HL-60 (cell line): ENCODE measurements around the gene PRDM16.

ENCODE experiments used
- DNase-seq, 2 experiments: peaks; one replicate each; pipeline ENCODE4 v3.0.0-alpha.2; 2010 to 2020; ENCODE audit warnings: low read depth in 1 of 2, low spot score in 1 of 2
- H3K27ac ChIP-seq: fragments of 250-450 bp; sonication (Bioruptor Pico); replicated peaks from 2 replicates; pipeline ENCODE4 v1.5.1; 2020; ENCODE audit warnings: mild to moderate bottlenecking, moderate library complexity
- H3K27me3 ChIP-seq: fragments of 250-450 bp; sonication (Bioruptor Pico); 2 replicates; pipeline ENCODE4 v1.5.1; 2021; ENCODE audit warnings: mild to moderate bottlenecking, moderate library complexity; ENCODE audit not compliant: insufficient read depth, poor library complexity, severe bottlenecking
- H3K4me3 ChIP-seq: replicated peaks from 2 replicates; pipeline ENCODE4 v1.5.1; 2011; ENCODE audit warnings: mild to moderate bottlenecking, control low read depth, low read length; ENCODE audit not compliant: insufficient read depth
- CTCF ChIP-seq: IDR thresholded peaks from one replicate; pipeline ENCODE4 v1.5.1; 2011; ENCODE audit warnings: low read length, control low read depth, inconsistent platforms; ENCODE audit not compliant: insufficient read depth
- GABPA ChIP-seq: IDR thresholded peaks from 2 replicates; pipeline ENCODE4 v1.6.1; 2012; ENCODE audit warnings: low read depth
- POLR2AphosphoS5 ChIP-seq: IDR thresholded peaks from 2 replicates; pipeline ENCODE4 v1.6.1; 2012; ENCODE audit warnings: low read depth
- SPI1 ChIP-seq: IDR thresholded peaks from 2 replicates; pipeline ENCODE4 v1.6.1; 2012; ENCODE audit warnings: low read depth, mild to moderate bottlenecking, borderline replicate concordance
- TF ChIP-seq, protein P1 (sequence below): IDR thresholded peaks from 2 replicates; pipeline ENCODE4 v1.6.1; 2012; ENCODE audit warnings: low read depth; ENCODE audit not compliant: insufficient replicate concordance

The PRDM16 gene

GRCh38 chr1:3453891-3454810 lies 385.1 kb downstream of the PRDM16 start, which contains the start of gene ARHGEF16:
ARHGEF16 (plus strand) TSS chr1:3454665; CDS start chr1:3463085, 8,420 bp downstream.
- H3K27me3 ChIP-seq, result peaks cover 31% of the 10 kb centered on the region
- peak within 1 kb of the TSS; percentile 15; the same call in 1 of the 2 replicates for H3K4me3 ChIP-seq
- no peak for TF ChIP-seq SPI1
- DNase-seq, result peak; percentile 12 to 23
- no peak within 1 kb of the TSS for H3K27ac ChIP-seq

DNA sequence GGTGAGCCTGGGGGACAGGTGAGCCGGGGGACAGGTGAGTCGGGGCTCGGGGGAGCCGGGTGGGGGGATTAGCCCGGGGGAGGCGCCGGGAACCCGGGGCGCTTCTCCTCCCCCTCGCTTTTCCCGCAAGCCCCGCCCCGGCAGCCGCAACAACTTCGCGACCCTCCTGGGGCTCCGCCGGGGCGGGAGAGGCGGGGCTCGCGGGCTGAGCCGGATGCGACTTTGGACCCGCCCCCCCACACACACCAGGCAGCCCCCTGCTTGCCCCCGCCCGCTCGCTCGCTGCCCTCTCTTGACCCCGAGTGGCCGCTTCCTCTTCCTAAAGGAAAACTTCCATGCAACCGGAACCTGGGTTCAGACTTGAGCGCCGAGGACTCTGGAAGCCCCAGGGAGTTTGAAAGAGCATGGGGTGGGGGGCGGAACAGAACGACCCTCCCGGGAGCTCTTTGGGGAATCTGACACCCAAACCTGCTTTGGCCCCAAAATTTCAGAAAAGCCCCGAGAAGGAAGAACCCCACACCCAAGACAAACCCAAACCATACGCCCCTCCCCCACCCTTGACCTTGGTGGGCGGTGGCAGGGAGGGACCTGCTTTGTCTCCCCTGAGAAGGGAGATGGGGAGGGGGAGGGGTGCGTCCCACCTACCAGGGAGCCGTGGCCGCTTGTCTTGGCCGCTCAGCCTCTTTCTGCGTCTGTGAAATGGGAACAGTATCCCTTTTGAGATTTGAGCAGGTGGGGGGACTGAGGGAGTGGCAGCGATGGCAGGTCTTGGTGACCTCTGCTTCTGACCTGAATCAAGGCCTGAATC lies 386.0 kb downstream of the PRDM16 start:
- Histone ChIP-seq H3K4me3 (peak overlapping the region; percentile 15; the same call in 1 of the 2 replicates), H3K27me3 (peaks cover 31% of the 10 kb centered on the region), H3K27ac (no peak overlapping the region)
- TF ChIP-seq GABPA, result no peak
- TF ChIP-seq SPI1, result no peak
- TF ChIP-seq CTCF, result no peak
- TF ChIP-seq POLR2AphosphoS5, result no peak
- TF ChIP-seq, protein P1, sequence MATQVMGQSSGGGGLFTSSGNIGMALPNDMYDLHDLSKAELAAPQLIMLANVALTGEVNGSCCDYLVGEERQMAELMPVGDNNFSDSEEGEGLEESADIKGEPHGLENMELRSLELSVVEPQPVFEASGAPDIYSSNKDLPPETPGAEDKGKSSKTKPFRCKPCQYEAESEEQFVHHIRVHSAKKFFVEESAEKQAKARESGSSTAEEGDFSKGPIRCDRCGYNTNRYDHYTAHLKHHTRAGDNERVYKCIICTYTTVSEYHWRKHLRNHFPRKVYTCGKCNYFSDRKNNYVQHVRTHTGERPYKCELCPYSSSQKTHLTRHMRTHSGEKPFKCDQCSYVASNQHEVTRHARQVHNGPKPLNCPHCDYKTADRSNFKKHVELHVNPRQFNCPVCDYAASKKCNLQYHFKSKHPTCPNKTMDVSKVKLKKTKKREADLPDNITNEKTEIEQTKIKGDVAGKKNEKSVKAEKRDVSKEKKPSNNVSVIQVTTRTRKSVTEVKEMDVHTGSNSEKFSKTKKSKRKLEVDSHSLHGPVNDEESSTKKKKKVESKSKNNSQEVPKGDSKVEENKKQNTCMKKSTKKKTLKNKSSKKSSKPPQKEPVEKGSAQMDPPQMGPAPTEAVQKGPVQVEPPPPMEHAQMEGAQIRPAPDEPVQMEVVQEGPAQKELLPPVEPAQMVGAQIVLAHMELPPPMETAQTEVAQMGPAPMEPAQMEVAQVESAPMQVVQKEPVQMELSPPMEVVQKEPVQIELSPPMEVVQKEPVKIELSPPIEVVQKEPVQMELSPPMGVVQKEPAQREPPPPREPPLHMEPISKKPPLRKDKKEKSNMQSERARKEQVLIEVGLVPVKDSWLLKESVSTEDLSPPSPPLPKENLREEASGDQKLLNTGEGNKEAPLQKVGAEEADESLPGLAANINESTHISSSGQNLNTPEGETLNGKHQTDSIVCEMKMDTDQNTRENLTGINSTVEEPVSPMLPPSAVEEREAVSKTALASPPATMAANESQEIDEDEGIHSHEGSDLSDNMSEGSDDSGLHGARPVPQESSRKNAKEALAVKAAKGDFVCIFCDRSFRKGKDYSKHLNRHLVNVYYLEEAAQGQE, result no peak
- peak in 1 of 2 experiments; percentile 25 for DNase-seq

DNA sequence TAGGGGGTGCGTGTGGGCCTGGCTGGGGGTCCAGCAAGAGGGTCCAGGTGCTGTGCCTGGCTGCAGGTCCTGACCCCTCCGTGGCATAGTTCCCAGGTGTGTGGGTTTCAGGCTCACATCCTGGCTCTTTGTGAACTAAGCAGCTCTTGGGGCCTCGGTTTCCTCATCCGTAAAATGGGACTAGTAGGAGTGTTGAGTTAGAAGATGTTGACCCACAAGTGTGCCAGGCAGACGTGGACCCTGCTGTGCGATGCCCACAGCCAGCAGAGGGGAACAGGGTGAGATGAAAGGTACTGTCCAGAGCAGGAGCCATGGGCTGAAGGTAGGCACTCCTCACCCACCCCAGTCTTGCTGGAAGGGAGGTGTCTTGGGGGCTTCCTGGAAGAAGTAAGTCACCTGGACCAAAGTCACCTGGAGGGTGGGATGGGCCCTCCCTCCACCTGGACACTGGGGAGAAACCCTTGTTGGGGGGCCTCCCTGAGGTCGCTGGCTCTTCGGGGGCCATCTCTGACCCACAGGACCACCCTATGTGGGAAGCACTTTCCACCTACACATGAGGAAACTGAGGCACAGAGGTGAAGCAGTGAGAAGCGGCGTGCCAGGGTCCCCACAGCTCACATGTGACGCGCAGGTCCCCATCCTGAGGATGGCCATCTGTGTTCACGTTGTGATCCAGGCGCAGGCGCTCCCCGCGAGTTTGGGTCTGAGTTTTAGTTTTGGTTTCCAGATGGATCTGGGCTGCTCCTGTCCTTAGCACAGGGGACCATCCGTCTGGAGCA lies 386.9 kb downstream of the PRDM16 start:
- no peak for TF ChIP-seq SPI1
- TF ChIP-seq GABPA, result no peak
- no peak for TF ChIP-seq POLR2AphosphoS5
- TF ChIP-seq, protein P1, result no peak
- TF ChIP-seq CTCF, result no peak
- DNase-seq, result no peak
- H3K27ac ChIP-seq, result no peak overlapping the region
- H3K27me3 ChIP-seq, result peaks cover 31% of the 10 kb centered on the region
- no peak overlapping the region for H3K4me3 ChIP-seq
